Measurements from ENCODE around the gene SALL1.

- no peak for TF ChIP-seq CTCF (IDR thresholded peaks at IDR 0.05; ENCODE audit: low read depth, low read length)
- TF ChIP-seq EZH2phosphoT487 (IDR thresholded peaks at IDR 0.05; ENCODE audit: low read depth): no peak
These were observed 5.0 kb upstream of the SALL1 start for GRCh38 chr16:51155820-51156806.

All from OCI-LY3 (cell line).